Measurements from ENCODE around the gene PRKCA. TPM values are rescaled to one million over a fixed set of nuclear protein-coding genes. Genes with fewer than 3 reads are reported as not detected.

PRKCA gene
- total RNA-seq, 3 donors from 2014 or later (not counting 1 experiment from before 2014, with no cell fraction given), result 19.6 to 29.0 (median 20.4) TPM

DNA sequence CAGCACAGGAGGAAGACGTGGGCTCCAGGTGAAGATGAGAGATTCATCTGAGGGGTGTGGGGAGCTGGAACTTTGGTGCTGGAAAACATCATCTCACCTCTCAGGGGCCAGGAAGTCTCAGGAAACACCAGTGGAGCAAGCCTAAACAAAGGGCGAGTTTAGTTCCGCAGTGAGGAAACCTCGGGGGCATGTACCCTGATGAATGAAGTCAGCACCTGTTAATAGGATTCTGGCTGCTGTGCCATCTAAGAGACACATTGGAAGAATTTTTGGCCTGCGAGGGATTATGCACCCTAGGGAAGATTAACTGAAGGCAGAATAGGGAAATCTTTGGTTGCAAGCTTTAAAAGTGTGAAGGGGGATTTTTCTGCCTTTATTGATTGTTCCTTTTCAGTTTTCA is 437.8 kb downstream of the PRKCA start:
- TF ChIP-seq CTCF (IDR thresholded peaks at IDR 0.05), result no peak
- no peak overlapping the region for H3K4me3 ChIP-seq (ENCODE audit: low read length)
- no peaks in the 10 kb centered on the region for H3K27me3 ChIP-seq (ENCODE audit: control insufficient read depth, insufficient read depth, low read length)
- no peaks in the 10 kb centered on the region for H3K4me1 ChIP-seq (ENCODE audit: control insufficient read depth, insufficient read depth, low read length)
- H3K36me3 Mint-ChIP-seq, result no peaks in the 10 kb centered on the region
- H3K27me3 Mint-ChIP-seq (ENCODE audit: low read depth in 2 of 2), result no peaks in the 10 kb centered on the region
- no peaks in the 10 kb centered on the region for H3K4me1 Mint-ChIP-seq
- no peak for DNase-seq
- WGBS (ENCODE audit: insufficient coverage), result 83% methylated on average over 5 of the region's 5 CpGs
- peaks cover 2% of the 10 kb centered on the region for H3K36me3 ChIP-seq (ENCODE audit: control insufficient read depth, insufficient read depth, low read length)
- no peak overlapping the region for H3K27ac Mint-ChIP-seq
- H3K27ac ChIP-seq (ENCODE audit: low read length), result no peak overlapping the region
- no peak for ATAC-seq
- no peaks in the 10 kb centered on the region for H3K9me3 Mint-ChIP-seq
- intact Hi-C loops (cut with micrococcal nuclease), result no loop called here
- H3K9me3 ChIP-seq (ENCODE audit: control insufficient read depth, insufficient read depth, low read length), result no peaks in the 10 kb centered on the region
- H3K4me3 Mint-ChIP-seq, result no peak overlapping the region

DNA sequence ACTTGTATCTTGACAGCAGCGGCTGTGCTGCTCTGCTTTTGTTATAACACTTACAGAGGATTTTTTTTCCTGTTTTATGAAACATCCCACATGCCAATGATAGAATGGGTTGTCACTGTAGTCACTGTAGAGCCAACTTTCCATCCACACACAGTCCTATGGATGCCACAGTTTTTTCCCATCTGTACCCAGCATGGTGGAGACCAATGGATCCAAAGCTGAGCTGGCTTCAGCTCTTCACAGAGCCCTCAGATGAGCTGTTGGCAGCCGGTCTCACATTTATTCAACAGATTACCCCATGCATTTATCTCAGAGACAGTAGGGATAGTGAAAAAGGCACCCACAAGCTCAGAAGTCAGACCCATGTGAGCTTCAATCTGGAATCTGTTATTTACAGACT is 441.1 kb downstream of the PRKCA start:
- ATAC-seq, result no peak
- no peaks in the 10 kb centered on the region for H3K36me3 Mint-ChIP-seq

DNA sequence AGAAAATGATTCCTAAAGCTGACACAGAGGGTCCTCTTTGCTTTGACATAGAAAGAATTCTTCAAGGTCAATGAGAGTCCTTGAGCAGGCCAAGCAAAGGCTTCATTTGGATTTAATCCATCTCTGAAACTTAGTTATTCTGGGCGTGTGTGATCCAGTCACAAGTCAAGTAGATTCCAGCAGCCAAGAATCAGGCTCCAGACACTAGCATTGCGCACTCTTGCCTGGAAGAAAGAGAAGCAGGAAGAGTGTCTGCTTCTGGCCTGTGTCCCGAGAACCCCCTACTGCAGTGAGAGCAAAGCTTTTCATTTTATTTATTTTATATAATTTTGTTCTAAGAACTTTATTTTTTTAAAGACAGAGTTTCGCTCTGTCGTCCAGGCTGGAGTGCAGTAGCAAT is 444.3 kb downstream of the PRKCA start:
- WGBS (ENCODE audit: insufficient coverage), result 96% methylated on average over 4 of the region's 5 CpGs
- H3K27ac Mint-ChIP-seq, result no peak overlapping the region
- DNase-seq, result no peak
- H3K36me3 Mint-ChIP-seq, result no peaks in the 10 kb centered on the region
- no peaks in the 10 kb centered on the region for H3K9me3 Mint-ChIP-seq
- H3K4me1 ChIP-seq (ENCODE audit: control insufficient read depth, insufficient read depth, low read length), result no peaks in the 10 kb centered on the region
- intact Hi-C loops (cut with micrococcal nuclease), result no loop called here
- ATAC-seq, result no peak
- no peak overlapping the region for H3K4me3 Mint-ChIP-seq
- no peak for TF ChIP-seq CTCF (IDR thresholded peaks at IDR 0.05)
- no peaks in the 10 kb centered on the region for H3K4me1 Mint-ChIP-seq
- H3K9me3 ChIP-seq (ENCODE audit: control insufficient read depth, insufficient read depth, low read length), result no peaks in the 10 kb centered on the region
- no peaks in the 10 kb centered on the region for H3K27me3 ChIP-seq (ENCODE audit: control insufficient read depth, insufficient read depth, low read length)
- H3K36me3 ChIP-seq (ENCODE audit: control insufficient read depth, insufficient read depth, low read length), result no peaks in the 10 kb centered on the region
- H3K27me3 Mint-ChIP-seq (ENCODE audit: low read depth in 2 of 2), result no peaks in the 10 kb centered on the region
- H3K27ac ChIP-seq (ENCODE audit: low read length), result no peak overlapping the region
- H3K4me3 ChIP-seq (ENCODE audit: low read length), result no peak overlapping the region

More for the DNA sequence above, 441.1 kb downstream of the PRKCA start:
- Mint-ChIP-seq H3K9me3 (no peaks in the 10 kb centered on the region), H3K4me1 (no peaks in the 10 kb centered on the region), H3K4me3 (no peak overlapping the region), H3K27me3 (ENCODE audit: low read depth in 2 of 2) (no peaks in the 10 kb centered on the region), H3K27ac (no peak overlapping the region)
- no peaks in the 10 kb centered on the region for H3K9me3 ChIP-seq (ENCODE audit: control insufficient read depth, insufficient read depth, low read length)
- no peak for TF ChIP-seq CTCF (IDR thresholded peaks at IDR 0.05)
- H3K27ac ChIP-seq (ENCODE audit: low read length), result no peak overlapping the region
- 100% methylated on average over 2 of the region's 2 CpGs for WGBS (ENCODE audit: insufficient coverage)
- H3K27me3 ChIP-seq (ENCODE audit: control insufficient read depth, insufficient read depth, low read length), result no peaks in the 10 kb centered on the region
- H3K4me1 ChIP-seq (ENCODE audit: control insufficient read depth, insufficient read depth, low read length), result no peaks in the 10 kb centered on the region
- intact Hi-C loops (cut with micrococcal nuclease), result no loop called here
- no peaks in the 10 kb centered on the region for H3K36me3 ChIP-seq (ENCODE audit: control insufficient read depth, insufficient read depth, low read length)
- no peak for DNase-seq
- no peak overlapping the region for H3K4me3 ChIP-seq (ENCODE audit: low read length)

DNA sequence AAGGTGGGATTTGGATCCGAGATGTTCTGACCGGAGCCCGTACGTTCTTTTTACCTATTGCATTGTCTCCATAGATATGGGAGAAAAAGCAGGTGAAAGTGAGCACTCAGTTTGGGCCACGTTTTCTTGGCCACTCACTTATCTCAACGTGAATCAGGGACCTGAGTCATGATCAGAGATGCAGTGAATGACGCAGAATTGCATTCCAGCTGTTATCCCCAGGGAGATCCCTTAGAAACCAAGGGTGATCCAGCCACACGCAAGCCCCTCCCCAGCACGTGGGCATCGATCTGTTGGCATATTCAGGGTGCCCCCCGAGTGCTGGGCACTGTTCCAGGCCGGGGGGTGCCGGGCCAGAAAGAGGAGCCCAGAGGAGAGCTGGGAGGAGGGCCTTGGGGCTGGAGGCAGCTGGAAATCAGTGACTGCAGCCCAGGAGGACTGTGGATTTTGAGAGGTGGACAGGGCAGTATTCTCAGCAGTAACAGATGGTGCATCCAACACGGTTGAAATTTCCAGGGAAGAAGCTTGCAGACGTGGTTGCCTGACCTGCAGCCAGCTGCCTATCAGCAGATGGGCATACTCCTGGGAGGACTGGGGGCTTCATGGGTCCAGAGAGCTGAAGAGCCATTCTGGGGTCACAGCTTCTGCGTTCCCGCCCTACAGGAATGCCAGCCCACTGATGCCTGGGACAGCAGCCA is 445.3 kb downstream of the PRKCA start:
- no peak for TF ChIP-seq CTCF (IDR thresholded peaks at IDR 0.05)
- 91% methylated on average over 17 of the region's 17 CpGs for WGBS (ENCODE audit: insufficient coverage)
- no peaks in the 10 kb centered on the region for H3K27me3 Mint-ChIP-seq (ENCODE audit: low read depth in 2 of 2)
- no peak overlapping the region for H3K4me3 ChIP-seq (ENCODE audit: low read length)
- H3K9me3 ChIP-seq (ENCODE audit: control insufficient read depth, insufficient read depth, low read length), result no peaks in the 10 kb centered on the region
- no peak overlapping the region for H3K27ac ChIP-seq (ENCODE audit: low read length)
- no peaks in the 10 kb centered on the region for H3K4me1 Mint-ChIP-seq
- no peaks in the 10 kb centered on the region for H3K9me3 Mint-ChIP-seq
- H3K36me3 Mint-ChIP-seq, result no peaks in the 10 kb centered on the region
- H3K4me1 ChIP-seq (ENCODE audit: control insufficient read depth, insufficient read depth, low read length), result no peaks in the 10 kb centered on the region
- intact Hi-C loops (cut with micrococcal nuclease), result no loop called here
- no peak for ATAC-seq
- DNase-seq, result no peak
- H3K27ac Mint-ChIP-seq, result no peak overlapping the region
- H3K4me3 Mint-ChIP-seq, result no peak overlapping the region
- H3K27me3 ChIP-seq (ENCODE audit: control insufficient read depth, insufficient read depth, low read length), result no peaks in the 10 kb centered on the region
- H3K36me3 ChIP-seq (ENCODE audit: control insufficient read depth, insufficient read depth, low read length), result no peaks in the 10 kb centered on the region
